T-helper 1 cell treated with Interleukin-12 subunit alpha and Interleukin-12 subunit beta and Interleukin-4 antibody, amounts not matched to agents 30 ng/mL and 1 ng/mL, for 36 hours (primary cell): ENCODE measurements around the gene OVCH1. TPM values are rescaled to one million over a fixed set of nuclear protein-coding genes. Genes with fewer than 3 reads are reported as not detected.

Source experiments
- intact Hi-C: fragments of 100-400 bp; cut with micrococcal nuclease; formaldehyde crosslinking; loops from one replicate; pipeline ENCODE4 v1.15.1; 2024
- total RNA-seq: library from RNA; stranded (reverse); gene quantifications from 2 replicates; pipeline ENCODE4 v1.2.3, GENCODE V29; 2022

Gene OVCH1
- total RNA-seq: not detected in 2 replicates

GRCh38 chr12:29497588-29497987 is at the start of gene OVCH1:
Gene OVCH1 (minus strand): TSS chr12:29497686. CDS start chr12:29497686, 0 bp downstream.
- intact Hi-C loops: no loop called here

GRCh38 chr12:29547151-29547632 is 49.7 kb upstream of the OVCH1 start:
- intact Hi-C loops: no loop called here

GRCh38 chr12:29546000-29546399 is 48.5 kb upstream of the OVCH1 start:
- intact Hi-C loops: no loop called here

- intact Hi-C loops: no loop called here
Measured at GRCh38 chr12:29545102-29545467, 47.6 kb upstream of the OVCH1 start.

- intact Hi-C loops: no loop called here
Measured at GRCh38 chr12:29544428-29545101, 47.1 kb upstream of the OVCH1 start.

GRCh38 chr12:29543036-29543435 is 45.5 kb upstream of the OVCH1 start:
- intact Hi-C loops: no loop called here

- intact Hi-C loops: no loop called here
Measured at GRCh38 chr12:29537298-29537697, 39.8 kb upstream of the OVCH1 start.

GRCh38 chr12:29534935-29535334 is 37.4 kb upstream of the OVCH1 start:
- intact Hi-C loops: no loop called here

- intact Hi-C loops: no loop called here
Measured at GRCh38 chr12:29533815-29534489, 36.5 kb upstream of the OVCH1 start.

- intact Hi-C loops: no loop called here
Measured at GRCh38 chr12:29531471-29531870, 34.0 kb upstream of the OVCH1 start.

GRCh38 chr12:29530436-29530835 is 33.0 kb upstream of the OVCH1 start:
- intact Hi-C loops: no loop called here

GRCh38 chr12:29528161-29528560 is 30.7 kb upstream of the OVCH1 start:
- intact Hi-C loops: no loop called here

GRCh38 chr12:29521951-29522350 is 24.5 kb upstream of the OVCH1 start:
- intact Hi-C loops: no loop called here

- intact Hi-C loops: loop anchor here (1.0 to 5.0 kb wide), 3 partner anchors 447 to 1325 kb away; no protein-coding TSS in a partner anchor
Measured at GRCh38 chr12:29519585-29520182, 22.2 kb upstream of the OVCH1 start.

GRCh38 chr12:29518407-29518806 is 20.9 kb upstream of the OVCH1 start:
- intact Hi-C loops: loop anchor here (5.0 kb wide), 1 partner anchor 446 kb away; no protein-coding TSS in a partner anchor

GRCh38 chr12:29517264-29517663 is 19.8 kb upstream of the OVCH1 start:
- intact Hi-C loops: loop anchor here (1.0 to 5.0 kb wide), 2 partner anchors 208 to 445 kb away; no protein-coding TSS in a partner anchor

GRCh38 chr12:29516431-29516875 is 19.0 kb upstream of the OVCH1 start:
- intact Hi-C loops: loop anchor here (5.0 kb wide), 1 partner anchor 444 kb away; no protein-coding TSS in a partner anchor

- intact Hi-C loops: no loop called here
Measured at GRCh38 chr12:29510591-29511185, 13.2 kb upstream of the OVCH1 start.

- intact Hi-C loops: no loop called here
Measured at GRCh38 chr12:29509503-29509902, 12.0 kb upstream of the OVCH1 start.

GRCh38 chr12:29508949-29509348 is 11.5 kb upstream of the OVCH1 start:
- intact Hi-C loops: no loop called here

GRCh38 chr12:29505122-29505521 is 7.6 kb upstream of the OVCH1 start:
- intact Hi-C loops: no loop called here

GRCh38 chr12:29503283-29503682 is 5.8 kb upstream of the OVCH1 start:
- intact Hi-C loops: no loop called here
